PC-3 (cell line): ENCODE results near the gene CHPT1.

ENCODE experiments used
- CTCF ChIP-seq: fragments of 300-600 bp; sonication (generic); conservative IDR thresholded peaks from 2 replicates; pipeline ENCODE4 v1.5.1; 2017; ENCODE audit warnings: antibody characterized with exemption, low read depth, mild to moderate bottlenecking, low read length
- EZH2 ChIP-seq: fragments of 300-600 bp; sonication (generic); IDR thresholded peaks from one replicate; pipeline ENCODE4 v1.6.1; 2017; ENCODE audit warnings: antibody characterized with exemption, mild to moderate bottlenecking, low read length; ENCODE audit not compliant: unreplicated experiment
- EZH2phosphoT487 ChIP-seq: fragments of 300-600 bp; sonication (generic); IDR thresholded peaks from 2 replicates; pipeline ENCODE4 v1.6.1; 2018; ENCODE audit warnings: mild to moderate bottlenecking, antibody characterized with exemption, low read length, borderline replicate concordance

- TF ChIP-seq CTCF (no peak), EZH2 (no peak), EZH2phosphoT487 (no peak)
Observed at GRCh38 chr12:101695706-101696105, 1.7 kb upstream of the CHPT1 start.
